ENCODE measurements around the gene CLDN19. TPM values are rescaled to one million over a fixed set of nuclear protein-coding genes. Genes with fewer than 3 reads are reported as not detected.

CLDN19 gene
- total and polyA plus RNA-seq, 2 of the 8 experiments (the other 6 are each of a cell fraction or from before 2014, with no cell fraction given), result 9.7 to 17.2 TPM

DNA sequence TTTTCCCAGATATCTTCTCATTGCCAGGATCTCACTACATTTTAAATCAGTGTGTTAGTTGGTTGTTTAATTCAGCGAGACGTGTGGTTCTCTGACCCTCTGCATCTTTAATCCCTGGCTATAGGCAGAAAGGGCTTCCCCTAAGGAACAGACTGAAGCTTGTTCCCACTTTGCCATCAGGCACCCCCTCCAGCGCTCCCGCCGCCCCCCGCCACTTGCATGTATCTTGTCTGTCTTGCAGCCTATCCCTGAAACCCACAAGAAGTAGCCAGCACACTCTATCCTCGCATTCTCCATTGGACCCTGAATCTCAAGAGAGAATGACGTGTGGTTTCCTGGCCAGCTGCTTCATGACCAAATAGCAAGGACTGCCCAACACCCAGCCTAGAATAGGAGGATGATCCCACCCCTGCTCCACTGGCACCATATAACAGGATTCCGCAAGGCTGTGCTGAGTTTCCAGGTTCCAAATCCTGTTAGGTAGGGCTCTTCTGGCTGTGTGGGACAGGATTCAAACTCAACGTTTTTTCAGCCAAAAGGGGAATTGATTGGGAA, 7.8 kb downstream of the CLDN19 start:
- Histone ChIP-seq H3K4me3 (ENCODE audit: extremely low read depth in 1 of 4, insufficient read depth in 2 of 4, low read depth in 3 of 4, low read length in 4 of 4) (no peak overlapping the region), H4K5ac (ENCODE audit: insufficient read length, low read depth, low read length) (no peak overlapping the region), H3K79me1 (ENCODE audit: low read depth, low read length) (no peaks in the 10 kb centered on the region), H2BK5ac (ENCODE audit: low read depth, low read length) (no peak overlapping the region), H3K14ac (ENCODE audit: insufficient read length) (no peak overlapping the region), H3K18ac (ENCODE audit: extremely low read depth, low read length) (no peak overlapping the region), H3K4ac (replicated peaks; ENCODE audit: insufficient read length, low read depth, low read length) (no peak overlapping the region), H2AFZ (ENCODE audit: low read length) (no peak overlapping the region), H3K9me3 (ENCODE audit: insufficient read depth in 2 of 2, low read depth in 1 of 2, low read length in 1 of 2) (no peaks in the 10 kb centered on the region), H3K4me2 (ENCODE audit: insufficient read depth in 1 of 2, low read depth in 2 of 2, low read length in 2 of 2) (no peak overlapping the region), H4K91ac (replicated peaks; ENCODE audit: insufficient read length, low read length) (no peak overlapping the region), H2BK120ac (replicated peaks; ENCODE audit: low read depth, low read length) (no peak overlapping the region), H3K4me1 (replicated peaks in 1 of 4; ENCODE audit: control insufficient read depth in 3 of 4, insufficient read depth in 4 of 4, low read length in 3 of 4) (peaks cover 0 to 3% (median 0%) of the 10 kb centered on the region in 4 experiments; a peak in 1 of 7 replicates), H4K8ac (ENCODE audit: extremely low read depth, insufficient read depth, low read length) (no peak overlapping the region; the same call in 1 of the 2 replicates), H3K36me3 (ENCODE audit: control insufficient read depth in 2 of 4, insufficient read depth in 4 of 4, low read length in 3 of 4) (no peaks in the 10 kb centered on the region), H3K56ac (replicated peaks; ENCODE audit: insufficient read length, low read depth, low read length) (no peak overlapping the region), H2BK20ac (ENCODE audit: low read length) (no peak overlapping the region), H3K23ac (ENCODE audit: insufficient read length) (no peak overlapping the region), H2BK15ac (ENCODE audit: low read length) (no peak overlapping the region), H3K23me2 (ENCODE audit: low read depth, low read length) (no peaks in the 10 kb centered on the region), H3K79me2 (ENCODE audit: control insufficient read depth in 1 of 2, insufficient read depth in 2 of 2, low read length in 2 of 2) (no peaks in the 10 kb centered on the region), H3K27me3 (replicated peaks in 1 of 4; ENCODE audit: control insufficient read depth in 3 of 4, extremely low read depth in 1 of 4, insufficient read depth in 3 of 4, low read length in 3 of 4) (no peaks in the 10 kb centered on the region), H4K20me1 (replicated peaks in 1 of 2; ENCODE audit: control insufficient read depth in 1 of 2, insufficient read depth in 2 of 2, low read length in 2 of 2) (peaks cover 0 to 3% of the 10 kb centered on the region in 2 experiments), H2AK5ac (ENCODE audit: low read depth, low read length) (no peak overlapping the region), H2BK12ac (ENCODE audit: low read depth, low read length) (no peak overlapping the region), H3K27ac (ENCODE audit: low read depth, low read length) (no peak overlapping the region), H3K9ac (replicated peaks in 1 of 4; ENCODE audit: extremely low read depth in 1 of 4, low read depth in 3 of 4, low read length in 3 of 4) (no peak overlapping the region)
- ChIA-PET POLR2A (ENCODE audit: partially characterized antibody) (interaction anchor here (0.6 to 1.4 kb wide), 3 partner anchors 9 to 49 kb away, joined by 3 to 7 read pairs (median 5); partner anchors contain the start of gene YBX1), CTCF (ENCODE audit: partially characterized antibody) (interaction anchor here (0.6 to 6.4 kb wide), 8 partner anchors 14 to 571 kb away, joined by 3 to 62 read pairs (median 3); no protein-coding TSS in a partner anchor)
- WGBS, 2 experiments (ENCODE audit: extremely low coverage in 1 of 2, insufficient coverage in 1 of 2, insufficient read length in 1 of 2, insufficient replicate concordance in 2 of 2, low coverage in 1 of 2, low lambda C conversion rate in 2 of 2, missing lambda C conversion rate in 1 of 2), result 90% methylated on average over 10 of the region's 10 CpGs; no CpG with 5 or more reads in 1 of the 2 experiments
- FAIRE-seq, result no peak
- DNase-seq (ENCODE audit: low read depth in 1 of 2, low spot score in 2 of 2), result peak in 1 of 2 experiments; percentile 38
- TF ChIP-seq SP1 (IDR thresholded peaks at IDR 0.05; ENCODE audit: low read depth, low read length), result no peak
- no peak for TF ChIP-seq CEBPB (IDR thresholded peaks at IDR 0.05; ENCODE audit: low read depth, low read length)
- no peak for TF ChIP-seq CTBP2 (IDR thresholded peaks at IDR 0.05; ENCODE audit: borderline replicate concordance, insufficient read depth, insufficient read length, low read length)
- no peak for TF ChIP-seq BCL11A (IDR thresholded peaks at IDR 0.05; ENCODE audit: low read depth in 2 of 2, low read length in 2 of 2)
- TF ChIP-seq GABPA (IDR thresholded peaks at IDR 0.05; ENCODE audit: borderline replicate concordance, insufficient read depth, low read length), result no peak

Measured in H1 (cell line).